GM12873 (cell line): ENCODE measurements around the gene IGF2BP3.

Experiments used
- CTCF ChIP-seq: IDR thresholded peaks from 2 replicates; pipeline ENCODE4 v1.5.1; 2012; ENCODE audit warnings: low read depth, mild to moderate bottlenecking, moderate library complexity, low read length, control low read depth; ENCODE audit not compliant: insufficient read depth; ENCODE audit errors: missing control alignments

Gene IGF2BP3

DNA sequence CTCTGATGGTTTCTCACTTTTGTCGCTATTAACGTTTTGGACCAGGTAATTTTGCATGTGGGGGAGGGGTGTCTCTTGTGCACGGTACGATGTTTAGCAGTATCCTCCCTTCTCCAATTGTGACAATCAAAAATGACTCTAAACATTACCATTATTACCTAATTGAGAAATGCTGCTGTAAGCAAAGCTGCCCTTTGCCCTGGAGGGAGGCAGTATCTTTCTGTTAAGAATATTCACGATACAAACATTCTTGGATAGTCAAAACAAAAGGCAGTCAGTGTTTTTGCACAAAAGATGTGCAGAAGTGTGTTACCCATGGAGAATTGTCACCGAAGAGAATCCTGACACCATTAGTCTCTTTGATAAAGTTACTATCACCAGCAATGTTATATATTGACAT, 161.5 kb downstream of the IGF2BP3 start:
- TF ChIP-seq CTCF = no peak

- TF ChIP-seq CTCF = no peak
These were observed 163.3 kb downstream of the IGF2BP3 start for GRCh38 chr7:23306936-23307521.

DNA sequence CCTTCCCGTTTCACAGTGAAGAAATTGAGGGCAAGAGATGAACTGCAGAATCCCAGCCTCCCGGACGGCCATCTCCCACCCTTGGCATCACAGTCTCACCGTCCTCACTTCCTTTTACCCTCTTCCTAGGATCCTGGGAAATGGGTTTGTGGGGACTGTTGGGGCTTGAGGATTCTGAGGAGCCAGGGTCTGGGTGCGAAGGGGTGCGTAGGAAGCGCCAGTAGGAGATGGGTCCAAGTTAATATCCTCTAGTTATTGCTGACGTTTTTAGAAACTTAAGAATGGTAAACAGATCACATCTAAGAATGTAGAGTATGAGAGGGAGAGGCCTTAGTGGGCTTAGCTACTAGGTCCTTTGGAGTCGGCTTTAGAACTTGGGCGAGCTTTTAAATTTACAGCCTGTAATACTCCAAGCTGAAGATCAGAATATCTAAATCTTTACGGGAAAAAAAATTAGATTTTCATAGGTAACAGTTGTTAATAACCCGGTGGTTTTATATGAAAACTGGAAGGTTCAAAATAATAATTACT, 170.5 kb downstream of the IGF2BP3 start:
- TF ChIP-seq CTCF = no peak

DNA sequence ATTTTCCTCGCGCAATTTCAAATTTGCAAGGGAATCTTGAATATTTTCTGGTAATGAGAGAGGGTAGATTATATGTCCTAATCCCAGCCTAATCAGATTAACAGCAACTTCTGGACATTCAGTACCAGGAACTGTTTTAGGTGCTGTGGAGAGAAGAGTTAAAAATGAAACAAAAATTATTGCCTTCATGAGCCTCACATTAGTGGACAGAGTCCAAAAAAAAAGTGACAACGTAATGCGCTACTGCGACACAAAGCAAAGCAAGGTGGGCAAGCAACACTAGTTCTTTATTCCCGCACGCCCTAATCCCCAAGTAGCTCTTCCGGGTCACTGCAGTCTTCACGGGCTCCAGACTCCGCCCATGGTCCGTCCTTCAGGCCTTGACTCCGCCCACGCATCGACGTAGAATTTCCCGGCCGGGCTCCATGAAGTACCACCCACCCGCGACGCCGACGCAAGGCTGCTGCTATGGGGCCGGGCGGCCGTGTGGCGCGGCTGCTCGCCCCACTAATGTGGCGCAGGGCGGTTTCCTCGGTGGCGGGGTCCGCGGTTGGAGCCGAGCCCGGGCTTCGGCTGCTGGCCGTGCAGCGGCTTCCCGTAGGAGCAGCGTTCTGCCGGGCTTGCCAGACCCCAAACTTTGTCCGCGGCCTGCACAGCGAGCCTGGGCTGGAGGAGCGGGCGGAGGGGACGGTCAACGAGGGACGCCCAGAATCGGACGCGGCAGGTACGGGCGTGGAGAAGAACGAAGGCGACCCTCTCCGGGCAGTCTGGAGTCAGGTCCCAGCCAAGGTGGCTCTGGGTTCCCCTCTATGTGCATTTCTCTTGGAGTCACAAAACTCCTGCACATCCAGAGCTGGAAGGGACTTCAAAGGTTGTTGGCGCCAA, 171.2 kb downstream of the IGF2BP3 start, which contains the start of gene MALSU1:
Gene MALSU1 (plus strand): TSS at position 455 of the 885 bp plus-strand sequence. CDS start 14 bp downstream, at position 469.
- TF ChIP-seq CTCF = no peak

- no peak for TF ChIP-seq CTCF
These were observed 172.0 kb downstream of the IGF2BP3 start for GRCh38 chr7:23298141-23298881.

DNA sequence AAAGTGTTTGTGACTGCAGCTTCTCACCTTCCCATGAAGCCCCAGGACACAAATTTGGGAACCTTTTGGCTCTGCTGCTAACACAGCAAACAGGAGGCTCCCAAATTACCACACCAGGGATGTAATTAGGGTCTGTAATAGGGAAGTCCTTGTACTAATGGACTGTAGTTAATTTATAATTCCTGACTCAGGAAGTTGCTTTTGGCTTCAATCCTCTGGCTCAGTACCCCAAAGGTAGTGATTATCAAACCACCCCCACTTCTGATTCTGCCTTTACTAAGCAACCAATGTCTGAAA, 174.9 kb downstream of the IGF2BP3 start:
- no peak for TF ChIP-seq CTCF

DNA sequence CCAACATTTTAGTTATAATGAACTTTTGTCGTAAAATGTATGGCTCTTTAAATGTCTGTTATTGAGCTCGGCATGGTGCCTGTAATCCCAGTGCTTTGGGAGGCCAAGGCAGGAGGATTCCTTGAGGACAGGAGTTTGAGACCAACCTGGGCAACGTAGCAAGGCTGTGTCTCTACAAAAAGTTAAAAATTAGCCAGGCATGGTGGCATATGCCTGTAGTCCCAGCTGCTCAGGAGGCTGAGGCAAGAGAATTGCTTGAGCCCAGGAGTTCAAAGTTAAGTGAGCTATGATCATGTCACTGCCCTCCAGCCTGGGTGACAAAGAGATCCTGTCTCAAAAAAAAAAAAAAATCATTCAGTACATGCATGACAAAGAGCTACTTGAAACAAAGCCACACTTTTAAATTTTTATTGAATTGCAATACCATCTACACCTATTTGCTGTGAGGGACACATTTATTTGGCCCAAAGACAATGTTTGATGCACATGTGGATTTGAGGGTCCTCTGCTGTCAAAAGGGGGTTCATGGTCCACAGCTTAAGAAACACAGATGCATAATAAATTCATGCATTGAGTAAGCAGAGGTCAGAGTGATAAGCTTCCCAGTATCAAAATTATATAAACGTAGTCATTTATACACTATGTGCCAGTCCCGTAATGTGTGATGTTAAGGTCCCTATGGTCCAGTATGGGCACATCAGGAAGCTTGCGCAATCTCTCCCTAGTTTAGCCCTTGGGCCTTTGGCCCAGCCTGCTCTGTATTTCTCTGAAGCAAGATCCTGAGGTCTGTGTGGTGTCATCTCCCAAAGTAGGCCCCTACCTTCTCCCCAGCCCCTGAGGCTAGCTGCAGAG, 175.5 kb downstream of the IGF2BP3 start:
- TF ChIP-seq CTCF = no peak
